Activated CD4-positive, alpha-beta T cell treated with anti-CD3 and anti-CD28 coated beads, Interleukin-2, amount 50 U/mL, for 4 hours (primary cell): ENCODE results near the gene MPV17L2.
"Not testable (repeated sequence)": the region's sequence is repeated elsewhere in the genome, so short reads cannot be mapped to it uniquely, and the experiment has no call there.

Experiments used
- DNase-seq, 2 experiments: peaks; one replicate each; pipeline ENCODE4 v3.0.0-alpha.2; 2020

The MPV17L2 gene

GRCh38 chr19:18192673-18193387 is at the start of gene MPV17L2:
Gene MPV17L2 (plus strand): TSS chr19:18193218. CDS start chr19:18193282, 64 bp downstream.
- DNase-seq = peak; percentile 97 to 98

GRCh38 chr19:18143902-18144301 is 49.1 kb upstream of the MPV17L2 start:
- no peak for DNase-seq

- DNase-seq = no peak
Measured at GRCh38 chr19:18144361-18144760, 48.7 kb upstream of the MPV17L2 start.

DNA sequence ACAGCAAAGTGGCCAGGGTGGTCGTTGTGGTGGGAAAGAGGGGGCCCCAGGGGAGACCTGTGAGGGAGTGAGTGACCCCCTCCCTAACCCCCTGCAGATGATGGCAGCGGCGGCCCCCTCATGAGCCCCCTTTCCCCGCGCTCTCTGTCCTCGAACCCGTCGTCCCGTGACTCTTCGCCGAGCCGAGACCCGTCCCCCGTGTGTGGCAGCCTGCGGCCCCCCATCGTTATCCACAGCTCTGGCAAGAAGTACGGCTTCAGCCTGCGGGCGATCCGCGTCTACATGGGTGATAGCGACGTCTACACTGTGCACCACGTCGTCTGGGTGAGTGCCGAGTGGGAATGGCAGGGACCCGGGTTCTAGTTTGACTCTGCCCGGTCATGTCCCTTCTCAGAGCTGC is 48.1 kb upstream of the MPV17L2 start:
- no peak for DNase-seq

- no peak for DNase-seq
Measured at GRCh38 chr19:18145391-18145999, 47.5 kb upstream of the MPV17L2 start.

GRCh38 chr19:18147396-18147795 is 45.6 kb upstream of the MPV17L2 start:
- DNase-seq = no peak

GRCh38 chr19:18149596-18149975 is 43.4 kb upstream of the MPV17L2 start:
- DNase-seq = no peak

GRCh38 chr19:18150776-18151624 is 42.0 kb upstream of the MPV17L2 start:
- DNase-seq = no peak

DNA sequence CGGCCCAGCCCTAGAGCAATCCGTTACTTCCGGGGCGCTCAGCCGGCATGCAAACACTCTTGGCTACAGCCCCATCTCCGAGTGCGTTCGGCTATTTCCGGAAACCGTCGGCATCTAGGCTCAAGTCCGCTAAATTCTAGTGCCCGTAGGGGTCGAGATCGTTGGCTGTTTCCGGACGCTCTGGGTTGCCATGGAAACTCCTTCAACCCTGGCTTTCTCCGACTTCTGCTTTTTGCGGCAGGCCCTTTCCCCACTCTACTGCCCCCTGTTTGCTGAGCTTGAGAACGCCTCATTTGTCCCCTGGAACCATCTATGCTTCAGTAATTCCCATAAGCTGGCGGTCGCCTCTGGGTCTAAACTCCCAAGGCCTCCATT is 40.6 kb upstream of the MPV17L2 start:
- peak; percentile 93 to 94 for DNase-seq

GRCh38 chr19:18152817-18153555 is 40.0 kb upstream of the MPV17L2 start, which contains the start of gene PIK3R2:
Gene PIK3R2 (plus strand): TSS chr19:18153163. CDS start chr19:18155880, 2,717 bp downstream.
- peak; percentile 99 for DNase-seq

GRCh38 chr19:18153556-18154134 is 39.4 kb upstream of the MPV17L2 start:
- no peak for DNase-seq

DNA sequence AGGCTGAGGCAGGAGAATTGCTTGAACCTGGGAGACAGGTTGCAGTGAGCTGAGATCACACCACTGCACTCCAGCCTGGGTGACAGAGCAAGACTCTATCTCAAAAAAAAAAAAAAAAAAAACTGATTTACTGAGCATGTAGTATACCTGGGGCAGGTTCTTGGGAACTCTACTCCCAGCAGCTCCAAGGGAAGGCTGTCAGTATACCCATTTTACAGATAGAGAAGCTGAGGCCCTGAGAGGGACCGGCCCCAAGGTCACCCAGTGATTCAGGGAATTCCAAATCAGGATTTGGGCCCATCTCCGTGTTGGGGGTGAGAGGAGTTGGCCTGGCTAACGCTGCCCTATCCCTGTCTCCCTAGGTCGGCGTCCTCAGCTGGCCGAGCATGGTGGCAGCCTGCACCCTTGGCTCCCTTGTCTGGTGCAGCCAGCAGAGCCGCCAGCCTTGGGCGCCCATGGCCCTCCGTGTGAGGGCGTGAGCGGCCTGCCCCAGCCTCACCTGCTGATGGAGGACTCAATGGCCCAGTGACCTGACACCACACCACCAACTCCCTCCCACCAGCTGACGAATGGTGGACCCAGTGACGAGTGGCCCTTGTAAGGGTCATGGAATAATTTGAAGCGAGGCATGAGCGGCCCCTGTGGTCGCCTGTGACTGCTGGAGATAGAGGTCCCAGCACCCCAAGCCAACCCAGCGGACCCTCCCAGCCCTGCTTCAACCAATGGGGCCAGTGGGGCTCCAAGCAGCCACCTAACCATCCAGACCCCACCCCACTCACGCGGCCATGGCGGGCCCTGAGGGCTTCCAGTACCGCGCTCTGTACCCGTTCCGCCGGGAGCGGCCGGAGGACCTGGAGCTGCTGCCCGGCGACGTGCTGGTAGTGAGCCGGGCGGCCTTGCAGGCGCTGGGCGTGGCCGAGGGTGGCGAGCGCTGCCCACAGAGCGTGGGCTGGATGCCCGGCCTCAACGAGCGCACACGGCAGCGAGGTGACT is 37.6 kb upstream of the MPV17L2 start:
- DNase-seq = no peak

DNA sequence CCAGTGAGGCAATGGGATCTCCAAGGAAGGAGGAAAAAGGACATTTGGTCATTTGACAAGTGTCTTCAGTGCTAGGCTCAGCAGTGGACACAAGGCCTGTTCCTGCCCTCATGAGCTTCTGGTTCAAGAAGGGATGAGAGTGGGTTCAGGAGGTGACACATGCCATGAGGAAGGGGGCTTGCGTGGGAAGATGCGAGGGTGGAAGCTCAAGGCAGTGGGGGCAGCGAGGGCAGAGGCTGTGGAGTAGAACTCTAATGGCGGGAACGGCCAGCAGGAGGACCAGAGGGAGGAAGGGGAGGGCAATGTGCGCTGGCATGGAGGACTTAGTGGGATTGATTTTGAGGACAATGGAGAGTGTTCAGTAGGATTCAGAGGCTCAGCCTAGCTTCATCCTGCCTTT is 36.8 kb upstream of the MPV17L2 start:
- DNase-seq = no peak

DNA sequence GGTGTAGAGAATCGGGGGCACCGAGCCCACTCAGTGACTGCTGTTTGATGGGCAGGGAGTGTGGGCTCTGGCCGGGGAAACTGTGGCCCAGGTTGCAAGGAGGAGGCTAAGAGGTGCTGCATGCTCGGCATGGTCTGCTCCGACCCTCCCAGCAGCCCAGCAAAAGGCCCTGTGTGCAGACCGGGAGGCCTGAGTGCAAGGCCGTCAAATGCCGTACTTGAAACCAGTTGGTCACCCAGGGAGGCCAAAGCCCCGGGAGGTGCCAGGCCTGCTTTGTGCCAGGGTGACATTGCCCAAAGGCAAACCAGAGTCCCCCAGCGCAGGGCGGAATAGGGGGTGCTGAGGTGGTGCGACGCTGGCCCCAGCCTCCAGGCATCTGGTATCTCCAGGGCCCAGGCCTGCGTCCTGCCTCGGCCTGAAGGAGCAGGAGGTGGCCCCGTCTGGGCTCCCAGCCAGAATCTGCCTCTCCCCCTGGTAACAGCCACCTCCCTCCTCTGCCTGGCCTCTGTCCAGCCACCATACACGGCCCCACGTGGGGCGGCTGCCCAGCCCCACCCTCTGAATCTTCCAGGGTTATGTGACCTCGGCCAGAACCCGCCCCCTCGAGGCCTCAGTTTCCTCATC is 36.1 kb upstream of the MPV17L2 start:
- DNase-seq = no peak

- no peak for DNase-seq
Measured at GRCh38 chr19:18157465-18158063, 35.5 kb upstream of the MPV17L2 start.

- DNase-seq = no peak
Measured at GRCh38 chr19:18158467-18158866, 34.6 kb upstream of the MPV17L2 start.

GRCh38 chr19:18159059-18159616 is 33.9 kb upstream of the MPV17L2 start:
- not testable (repeated sequence) for DNase-seq

DNA sequence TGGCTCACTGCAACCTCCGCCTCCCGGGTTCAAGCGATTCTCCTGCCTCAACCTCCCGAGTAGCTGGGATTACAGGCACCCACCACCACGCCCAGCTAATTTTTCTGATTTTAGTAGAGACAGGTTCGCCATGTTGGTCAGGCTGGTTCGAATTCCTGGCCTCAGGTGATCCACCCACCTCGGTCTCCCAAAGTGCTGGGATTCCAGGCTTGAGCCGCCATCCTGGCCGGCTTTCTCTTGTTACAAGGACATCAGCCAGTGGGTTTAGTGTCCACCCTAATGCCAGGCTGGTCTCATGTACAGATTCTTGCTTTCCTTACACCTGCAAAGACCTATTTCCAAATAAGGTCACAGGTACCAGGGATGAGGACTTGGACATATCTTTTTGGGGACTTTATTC is 33.2 kb upstream of the MPV17L2 start:
- DNase-seq = no peak

DNA sequence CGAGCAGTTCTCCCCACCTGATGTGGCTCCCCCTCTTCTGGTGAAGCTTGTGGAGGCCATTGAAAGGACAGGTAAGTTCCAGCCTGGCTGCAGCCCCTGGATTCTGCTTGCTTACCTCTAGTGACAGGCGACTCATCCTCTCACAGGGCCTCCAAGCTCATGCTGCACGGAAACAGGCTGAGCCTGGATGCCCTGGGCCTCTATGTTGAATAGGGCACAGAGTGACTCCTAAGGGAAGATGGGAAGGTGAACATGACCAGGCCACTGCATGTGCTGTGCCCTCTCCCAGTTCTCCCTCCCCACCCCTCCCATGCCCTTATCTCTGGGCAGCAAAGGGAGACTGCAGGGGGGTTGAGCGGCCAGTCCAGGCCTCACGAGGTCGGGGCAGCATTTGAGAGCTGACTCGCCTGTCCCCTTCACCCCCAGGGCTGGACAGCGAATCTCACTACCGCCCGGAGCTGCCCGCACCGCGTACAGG is 32.5 kb upstream of the MPV17L2 start:
- DNase-seq = no peak
